Stimulated activated CD4-positive, alpha-beta T cell treated with anti-CD3 and anti-CD28 coated beads, TNF-alpha, amount 100 ng/mL, for 24 hours (primary cell): ENCODE data around the gene IL31.

Source experiments
- DNase-seq, 3 experiments: peaks; one replicate each; pipeline ENCODE4 v3.0.0-alpha.2; 2020; ENCODE audit warnings: low read depth in 3 of 3

The IL31 gene

DNA sequence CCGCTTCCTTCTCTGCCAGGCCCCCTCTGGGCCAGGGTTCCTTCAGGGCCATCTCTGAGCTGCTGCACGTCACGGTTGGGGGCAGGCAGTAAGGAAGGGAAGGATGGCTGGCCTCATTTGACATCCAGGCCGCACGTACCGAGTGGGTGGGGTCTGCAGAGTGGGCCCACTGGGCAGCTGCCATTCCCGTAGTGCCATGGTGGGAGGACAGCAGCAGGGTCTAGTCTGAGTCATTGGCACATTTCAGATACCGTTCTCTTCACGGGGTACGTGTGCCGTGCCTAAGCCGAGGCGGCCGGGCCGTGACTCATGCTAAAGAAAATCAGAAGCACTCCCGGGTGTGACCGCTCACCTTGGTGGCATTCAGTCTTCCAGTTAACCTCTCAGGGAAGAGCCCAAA, 43.9 kb downstream of the IL31 start:
- DNase-seq = no peak

DNA sequence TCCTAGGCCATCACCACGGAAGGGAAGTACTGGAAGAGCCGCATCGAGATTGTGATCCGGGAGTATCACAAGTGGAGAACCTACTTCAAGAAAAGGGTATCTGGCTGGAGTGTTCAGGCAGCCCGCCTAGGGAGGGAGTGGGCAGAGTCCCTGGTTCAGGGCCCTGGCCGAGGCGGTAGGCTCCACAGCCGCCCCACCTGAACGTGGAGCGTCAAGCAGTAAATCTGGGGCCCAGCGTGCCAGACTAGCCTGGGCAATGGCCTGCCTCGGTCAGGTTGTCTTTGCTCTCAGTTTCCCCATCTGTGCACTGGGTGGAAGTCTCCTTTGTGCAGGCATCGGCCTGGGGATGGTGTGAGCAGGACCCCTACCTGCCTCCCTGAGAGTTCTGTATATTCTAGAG, 44.9 kb downstream of the IL31 start:
- DNase-seq = no peak

DNA sequence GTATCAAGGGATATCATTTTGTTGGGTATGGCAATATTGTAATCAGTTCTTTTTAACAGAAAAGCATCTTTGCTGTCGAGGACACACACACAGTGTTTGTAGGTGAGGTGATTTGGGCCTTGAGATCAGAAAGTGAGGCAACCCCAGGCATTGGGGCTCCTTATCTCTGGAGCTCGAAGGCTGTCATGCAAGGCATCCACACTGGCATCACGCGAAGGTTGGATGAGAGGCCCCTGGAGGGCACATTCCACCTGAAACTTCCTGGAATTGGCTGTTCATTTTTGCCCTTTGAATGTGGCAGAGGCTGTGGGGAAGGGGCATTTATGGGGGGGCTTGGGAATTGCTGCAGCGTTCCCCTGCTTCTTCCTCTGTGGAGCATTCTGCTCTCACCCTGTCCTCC, 45.5 kb downstream of the IL31 start:
- DNase-seq = no peak

DNA sequence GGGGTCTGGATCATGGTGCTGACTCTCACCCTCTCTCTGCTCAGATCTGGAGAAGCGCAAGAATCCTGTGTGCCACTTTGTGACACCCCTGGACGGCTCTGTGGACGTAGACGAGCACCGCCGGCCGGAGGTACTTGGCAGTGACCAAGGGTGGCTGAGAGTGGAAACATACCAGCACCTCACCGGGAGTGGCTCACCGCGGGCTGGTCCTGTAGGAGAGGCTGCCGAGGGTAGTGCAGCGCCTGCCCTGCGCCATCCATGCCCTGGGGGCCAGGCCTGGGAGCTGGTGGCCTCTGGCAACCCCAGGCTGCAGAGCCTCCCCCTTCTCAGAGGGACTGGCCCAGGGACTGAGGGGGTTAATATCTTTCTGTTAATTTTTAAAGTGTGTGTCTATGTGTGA, 46.2 kb downstream of the IL31 start:
- DNase-seq = no peak

DNA sequence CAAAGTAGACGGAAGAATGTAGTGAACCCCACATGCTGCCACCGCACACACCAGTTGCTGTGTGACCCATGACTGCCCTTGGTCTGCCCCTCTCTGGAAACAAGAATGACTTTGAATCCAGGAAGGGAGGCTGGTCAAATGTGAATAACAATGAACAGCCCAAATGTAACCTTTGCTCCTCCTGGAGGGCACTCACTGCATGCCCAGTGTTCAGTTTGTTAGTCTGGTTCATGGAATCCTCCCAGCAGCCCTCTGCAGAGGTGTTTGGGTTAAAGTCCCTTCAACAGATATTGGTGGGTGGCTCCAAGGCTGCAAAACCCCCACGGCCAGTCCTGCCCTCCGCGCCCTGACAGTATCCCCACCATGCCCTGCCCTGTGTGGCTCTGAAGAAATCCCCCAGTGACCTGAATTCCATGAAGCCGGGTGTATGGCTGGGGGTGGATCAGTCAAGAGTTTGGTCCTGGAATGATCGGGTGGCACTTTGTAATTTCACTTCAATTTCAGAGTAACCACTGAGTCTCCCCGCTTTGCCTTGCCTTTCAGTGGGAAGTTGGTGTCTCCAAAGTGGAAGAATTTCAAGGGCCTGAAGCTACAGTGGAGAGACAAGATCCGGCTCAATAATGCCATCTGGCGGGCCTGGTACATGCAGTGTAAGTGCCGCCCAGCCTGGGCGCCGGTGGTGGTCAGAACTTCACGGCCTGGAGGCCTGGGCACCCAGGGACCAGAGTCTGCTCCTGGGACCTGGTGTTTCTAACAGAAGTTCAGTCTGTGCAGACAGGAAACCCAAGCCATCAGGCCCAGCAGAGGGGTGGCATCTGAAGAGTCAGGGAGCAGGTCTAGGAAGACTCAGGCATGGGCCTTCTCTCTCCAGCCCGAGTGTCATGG, 47.1 kb downstream of the IL31 start:
- no peak for DNase-seq

DNA sequence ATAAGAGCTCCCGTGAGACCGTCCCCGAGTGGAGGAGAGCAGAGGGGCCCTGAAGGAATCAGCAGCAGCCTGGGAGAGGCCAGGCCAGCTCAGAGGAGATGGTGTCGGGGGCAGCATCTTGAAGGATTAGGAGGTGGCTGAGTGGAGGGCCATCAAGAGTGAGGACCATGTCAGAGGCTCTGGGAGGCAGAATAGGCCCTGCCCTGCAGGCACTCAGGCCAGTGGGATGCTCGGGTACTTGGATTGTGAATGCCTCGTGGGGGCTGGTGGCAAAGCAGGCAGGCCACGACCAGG, 47.7 kb downstream of the IL31 start:
- no peak for DNase-seq

DNA sequence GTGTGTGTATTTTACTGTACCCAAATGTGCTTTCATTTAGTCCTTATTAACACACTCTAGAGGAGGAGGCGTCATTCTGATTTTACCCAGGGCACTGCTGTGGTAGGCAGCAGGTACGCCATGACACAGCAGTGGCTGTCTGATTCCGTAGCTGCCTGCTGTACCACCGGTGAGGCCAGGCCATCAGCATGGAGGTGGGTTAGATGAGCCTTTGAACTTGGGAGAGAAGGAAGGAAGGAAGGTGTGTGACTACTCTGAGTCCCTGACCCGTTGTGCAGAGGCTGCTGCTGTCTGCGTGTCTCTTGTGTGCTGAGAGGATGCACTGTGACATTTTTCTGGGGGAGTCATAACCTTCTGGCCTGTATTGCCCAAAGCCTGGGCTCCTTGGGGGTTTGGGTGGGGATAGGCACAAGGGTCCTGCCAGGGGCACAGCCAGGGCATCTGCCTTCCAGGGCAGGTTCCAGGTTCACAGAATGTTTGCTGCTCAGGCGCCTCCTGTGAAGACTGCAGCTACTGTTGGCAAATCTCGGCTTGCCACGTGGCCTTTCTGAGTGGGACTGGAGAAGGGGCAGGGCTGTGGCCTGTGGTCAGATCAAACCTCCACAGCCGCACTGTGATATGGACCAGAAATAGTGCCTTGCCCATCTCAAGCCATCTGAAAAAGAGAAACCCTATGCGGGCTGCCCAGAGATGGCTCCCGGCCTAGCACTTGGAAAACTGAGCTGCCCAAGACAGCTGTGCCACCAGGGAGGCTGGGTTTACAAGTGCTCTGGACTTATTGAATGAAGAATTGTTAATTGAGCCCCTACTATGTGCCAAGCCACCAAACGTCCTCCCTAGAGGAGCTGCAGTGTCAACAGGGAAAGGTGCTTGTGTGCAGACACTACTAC, 48.3 kb downstream of the IL31 start:
- DNase-seq = no peak

DNA sequence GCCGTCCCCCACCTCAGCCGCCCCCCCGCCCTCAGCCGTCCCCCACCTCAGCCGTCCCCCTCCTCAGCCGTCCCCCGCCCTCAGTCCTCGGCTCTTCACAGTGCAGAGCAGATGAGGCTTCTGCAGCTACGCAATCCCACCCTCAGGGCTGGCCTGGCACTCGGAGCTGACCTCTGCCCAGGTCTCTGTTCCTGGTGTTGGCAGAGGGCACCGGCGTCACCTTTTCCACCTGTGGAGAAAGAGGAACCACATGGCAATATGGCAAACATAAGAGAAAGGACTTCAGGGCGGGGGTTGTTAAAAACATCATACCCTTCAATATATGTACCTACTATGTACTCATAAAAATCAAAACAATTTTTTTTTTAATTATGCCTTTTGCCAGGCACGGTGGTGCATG, 49.7 kb downstream of the IL31 start:
- DNase-seq = no peak

DNA sequence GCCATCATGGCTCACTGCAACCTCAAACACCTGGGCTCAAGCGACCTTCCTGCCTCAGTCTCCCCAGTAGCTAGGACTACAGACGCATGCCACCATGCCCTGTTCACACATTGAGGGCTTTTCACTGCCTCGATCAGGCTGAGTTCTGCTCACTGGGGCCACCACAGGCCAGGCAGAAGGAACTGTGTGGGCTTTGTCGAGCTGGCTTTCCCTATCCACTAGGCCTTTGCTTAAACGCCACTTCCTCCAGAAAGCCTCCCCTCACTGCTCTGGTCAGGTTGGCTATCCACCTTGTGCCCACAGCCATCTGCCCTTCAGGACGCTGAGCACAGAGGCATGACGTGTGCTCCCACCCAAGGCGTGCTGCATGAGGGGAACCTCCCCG, 50.3 kb downstream of the IL31 start:
- no peak for DNase-seq

DNA sequence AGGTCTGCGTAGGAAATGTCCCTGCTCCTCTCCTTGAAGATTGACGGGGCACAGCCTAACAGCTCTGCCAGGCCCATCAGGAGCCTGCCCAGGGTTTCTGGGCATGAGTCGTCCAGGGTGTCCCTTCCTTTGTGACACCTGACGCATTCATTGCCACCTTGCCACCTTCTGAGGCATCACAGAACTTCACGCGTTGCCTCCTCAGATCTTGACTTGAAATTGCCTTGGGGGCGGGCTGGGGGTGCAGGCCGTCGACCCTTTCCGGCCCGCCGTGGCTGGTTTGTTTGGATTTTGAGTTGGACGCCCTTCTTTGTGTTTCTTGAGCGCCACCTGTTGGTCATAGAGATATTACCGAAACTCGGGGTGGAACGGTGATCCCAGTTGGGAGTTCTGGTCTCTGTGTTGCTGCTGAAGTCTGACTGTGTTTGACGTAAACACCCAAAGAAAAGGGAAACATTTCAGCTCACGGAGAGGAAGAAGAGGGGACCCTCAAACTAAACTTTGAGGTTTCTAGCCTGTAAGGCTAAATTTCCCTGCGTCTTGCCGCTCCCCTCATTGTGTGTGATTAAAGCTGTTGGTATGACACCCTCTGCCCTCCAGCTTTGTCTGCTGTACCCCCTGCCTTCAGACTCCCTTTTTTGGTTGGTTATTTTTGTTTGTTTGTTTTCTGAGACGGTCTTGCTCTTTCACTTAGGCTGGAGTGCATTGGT, 50.8 kb downstream of the IL31 start:
- peak; percentile 43 to 63 (median 51) for DNase-seq
